ENCODE results near the gene SLC25A13. TPM values are rescaled to one million over a fixed set of nuclear protein-coding genes. Genes with fewer than 3 reads are reported as not detected.
"Not testable (repeated sequence)": the region's sequence is repeated elsewhere in the genome, so short reads cannot be mapped to it uniquely, and the experiment has no call there.

SLC25A13 gene
- total RNA-seq, 1 experiment from 2014 or later: 28.2 TPM

GRCh38 chr7:96161897-96162296 lies 160.0 kb downstream of the SLC25A13 start:
- DNase-seq (ENCODE audit: low spot score): no peak

GRCh38 chr7:96157856-96158255 lies 164.0 kb downstream of the SLC25A13 start:
- no peak for DNase-seq (ENCODE audit: low spot score)

- not testable (repeated sequence) for DNase-seq (ENCODE audit: low spot score)
These were observed 167.4 kb downstream of the SLC25A13 start for GRCh38 chr7:96154506-96154905.

- no peak for DNase-seq (ENCODE audit: low spot score)
These were observed 169.2 kb downstream of the SLC25A13 start for GRCh38 chr7:96152706-96153105.

GRCh38 chr7:96151889-96152288 lies 170.0 kb downstream of the SLC25A13 start:
- DNase-seq (ENCODE audit: low spot score): no peak

- no peak for DNase-seq (ENCODE audit: low spot score)
These were observed 177.7 kb downstream of the SLC25A13 start for GRCh38 chr7:96144260-96144526.

GRCh38 chr7:96143495-96144259 lies 178.2 kb downstream of the SLC25A13 start:
- DNase-seq (ENCODE audit: low spot score): no peak

- no peak for DNase-seq (ENCODE audit: low spot score)
These were observed 185.2 kb downstream of the SLC25A13 start for GRCh38 chr7:96136600-96137239.

- no peak for DNase-seq (ENCODE audit: low spot score)
These were observed 186.7 kb downstream of the SLC25A13 start for GRCh38 chr7:96135241-96135640.

GRCh38 chr7:96131525-96131924 lies 190.4 kb downstream of the SLC25A13 start:
- DNase-seq (ENCODE audit: low spot score): no peak

- DNase-seq (ENCODE audit: low spot score): no peak
These were observed 194.2 kb downstream of the SLC25A13 start for GRCh38 chr7:96127746-96128145.

- DNase-seq (ENCODE audit: low spot score): peak; percentile 58
These were observed 195.5 kb downstream of the SLC25A13 start for GRCh38 chr7:96126382-96126781.

- DNase-seq (ENCODE audit: low spot score): no peak
These were observed 199.2 kb downstream of the SLC25A13 start for GRCh38 chr7:96122746-96123145.

- no peak for DNase-seq (ENCODE audit: low spot score)
These were observed 200.1 kb downstream of the SLC25A13 start for GRCh38 chr7:96121752-96122151.

- no peak for DNase-seq (ENCODE audit: low spot score)
These were observed 201.3 kb downstream of the SLC25A13 start for GRCh38 chr7:96120445-96121225.

GRCh38 chr7:96118449-96119001 lies 203.4 kb downstream of the SLC25A13 start:
- DNase-seq (ENCODE audit: low spot score): no peak

GRCh38 chr7:96116173-96116572 lies 205.7 kb downstream of the SLC25A13 start:
- DNase-seq (ENCODE audit: low spot score): no peak

GRCh38 chr7:96114190-96114589 lies 207.7 kb downstream of the SLC25A13 start:
- no peak for DNase-seq (ENCODE audit: low spot score)

GRCh38 chr7:96111405-96111804 lies 210.5 kb downstream of the SLC25A13 start:
- no peak for DNase-seq (ENCODE audit: low spot score)

- no peak for DNase-seq (ENCODE audit: low spot score)
These were observed 216.9 kb downstream of the SLC25A13 start for GRCh38 chr7:96104984-96105383.

GRCh38 chr7:96102096-96102811 lies 219.6 kb downstream of the SLC25A13 start:
- DNase-seq (ENCODE audit: low spot score): no peak

GRCh38 chr7:96100737-96101136 lies 221.2 kb downstream of the SLC25A13 start:
- DNase-seq (ENCODE audit: low spot score): no peak
